ENCODE measurements around the gene LRR1.

The LRR1 gene

DNA sequence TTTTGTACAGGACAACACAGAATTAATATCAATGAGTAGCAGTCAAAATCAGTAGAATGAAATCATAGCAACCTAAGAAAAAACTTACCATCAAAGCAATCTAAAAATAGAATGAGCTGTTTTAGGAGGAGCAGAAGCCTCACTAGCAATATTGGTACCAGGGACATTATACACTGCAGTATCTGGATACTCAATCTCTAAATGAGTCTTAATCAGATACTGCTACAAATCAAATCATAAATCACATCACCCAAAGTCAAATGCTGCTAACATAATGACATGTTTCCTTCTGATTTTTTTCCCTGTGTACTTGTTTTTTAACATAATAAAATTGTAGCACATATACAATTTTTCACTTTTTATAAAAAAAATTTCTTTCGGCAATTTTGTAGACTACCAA lies 20.6 kb upstream of the LRR1 start:
- H3K79me2 ChIP-seq (ENCODE audit: low read length): peaks cover 46% of the 10 kb centered on the region
- no peaks in the 10 kb centered on the region for H3K4me1 ChIP-seq (ENCODE audit: low read length)
- H3K36me3 ChIP-seq (replicated peaks; ENCODE audit: low read depth, low read length): peaks cover 60% of the 10 kb centered on the region
- H3K9me3 ChIP-seq (ENCODE audit: insufficient read depth, low read length): no peaks in the 10 kb centered on the region
- no peak for TF ChIP-seq CTCF (IDR thresholded peaks at IDR 0.05; ENCODE audit: low read depth, low read length)
- no peak for TF ChIP-seq EZH2phosphoT487 (IDR thresholded peaks at IDR 0.05; ENCODE audit: low read depth)
- H4K20me1 ChIP-seq (ENCODE audit: insufficient read depth, low read length): peaks cover 36% of the 10 kb centered on the region
- H3K9ac ChIP-seq (ENCODE audit: low read length): no peak overlapping the region
- H2AFZ ChIP-seq (ENCODE audit: low read depth, low read length): no peak overlapping the region
- no peak overlapping the region for H3K27ac ChIP-seq (ENCODE audit: low read length)
- no peaks in the 10 kb centered on the region for H3K27me3 ChIP-seq (ENCODE audit: low read depth, low read length)
- H3K4me2 ChIP-seq (ENCODE audit: low read length): no peak overlapping the region
- no peak overlapping the region for H3K4me3 ChIP-seq (ENCODE audit: low read length)

GRCh38 chr14:49579841-49580240 lies 18.9 kb upstream of the LRR1 start:
- Histone ChIP-seq H3K4me1 (ENCODE audit: low read length) (peaks cover 13% of the 10 kb centered on the region), H2AFZ (ENCODE audit: low read depth, low read length) (no peak overlapping the region), H3K4me3 (ENCODE audit: low read length) (no peak overlapping the region), H3K79me2 (ENCODE audit: low read length) (peaks cover 63% of the 10 kb centered on the region), H3K9me3 (ENCODE audit: insufficient read depth, low read length) (no peaks in the 10 kb centered on the region), H3K36me3 (replicated peaks; ENCODE audit: low read depth, low read length) (peaks cover 62% of the 10 kb centered on the region), H3K4me2 (ENCODE audit: low read length) (no peak overlapping the region), H4K20me1 (ENCODE audit: insufficient read depth, low read length) (peaks cover 53% of the 10 kb centered on the region), H3K27ac (ENCODE audit: low read length) (no peak overlapping the region), H3K27me3 (ENCODE audit: low read depth, low read length) (no peaks in the 10 kb centered on the region), H3K9ac (ENCODE audit: low read length) (no peak overlapping the region)
- TF ChIP-seq EZH2phosphoT487 (IDR thresholded peaks at IDR 0.05; ENCODE audit: low read depth): no peak
- TF ChIP-seq CTCF (IDR thresholded peaks at IDR 0.05; ENCODE audit: low read depth, low read length): no peak

DNA sequence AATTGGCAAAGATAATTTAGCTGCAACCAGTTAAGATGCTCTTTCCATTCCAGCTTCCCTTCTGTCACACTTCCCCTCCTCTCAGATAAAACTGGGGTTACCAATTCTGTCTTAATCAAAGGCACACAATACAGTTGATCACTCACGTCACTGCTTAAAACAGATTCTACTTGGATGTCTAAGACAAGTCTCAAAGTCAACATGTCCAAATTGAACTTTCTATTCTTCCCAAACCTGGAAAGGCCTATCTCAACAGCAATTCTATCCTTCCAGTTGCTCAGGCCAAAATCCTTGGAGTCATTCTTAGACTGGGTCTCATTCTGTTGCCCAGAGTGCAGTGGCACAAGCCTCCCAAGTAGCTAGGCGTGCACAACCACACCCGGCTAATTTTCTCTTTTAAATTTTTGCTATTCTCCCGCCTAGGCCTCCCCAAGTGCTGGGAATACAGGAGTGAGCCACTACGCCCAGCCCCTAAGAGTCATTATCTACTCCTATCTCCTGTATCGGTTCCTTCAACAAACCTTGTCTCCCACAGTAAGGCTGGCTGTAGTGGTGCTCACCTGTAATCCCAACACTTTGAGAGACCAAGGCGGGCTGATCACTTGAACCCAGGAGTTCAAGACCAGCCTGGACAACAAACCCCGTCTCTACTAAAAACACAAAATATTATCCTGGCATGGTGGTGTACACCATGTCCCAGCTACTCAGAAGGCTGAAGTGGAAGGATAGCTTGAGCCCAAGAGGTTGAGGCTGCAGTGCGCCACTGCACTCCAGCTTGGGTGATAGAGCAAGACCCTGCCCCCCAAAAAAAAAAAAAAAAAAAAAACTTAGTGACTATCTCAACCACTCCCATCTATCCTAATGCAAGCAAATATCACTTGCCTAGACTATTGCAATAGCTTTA lies 17.3 kb upstream of the LRR1 start:
- H3K4me3 ChIP-seq (ENCODE audit: low read length): no peak overlapping the region
- no peak for TF ChIP-seq CTCF (IDR thresholded peaks at IDR 0.05; ENCODE audit: low read depth, low read length)
- TF ChIP-seq EZH2phosphoT487 (IDR thresholded peaks at IDR 0.05; ENCODE audit: low read depth): no peak
- peaks cover 63% of the 10 kb centered on the region for H3K36me3 ChIP-seq (replicated peaks; ENCODE audit: low read depth, low read length)
- no peaks in the 10 kb centered on the region for H3K9me3 ChIP-seq (ENCODE audit: insufficient read depth, low read length)
- H4K20me1 ChIP-seq (ENCODE audit: insufficient read depth, low read length): peaks cover 63% of the 10 kb centered on the region
- no peak overlapping the region for H3K9ac ChIP-seq (ENCODE audit: low read length)
- no peak overlapping the region for H3K27ac ChIP-seq (ENCODE audit: low read length)
- H3K27me3 ChIP-seq (ENCODE audit: low read depth, low read length): no peaks in the 10 kb centered on the region
- peaks cover 13% of the 10 kb centered on the region for H3K4me1 ChIP-seq (ENCODE audit: low read length)
- H3K79me2 ChIP-seq (ENCODE audit: low read length): peaks cover 77% of the 10 kb centered on the region
- H3K4me2 ChIP-seq (ENCODE audit: low read length): no peak overlapping the region
- H2AFZ ChIP-seq (ENCODE audit: low read depth, low read length): no peak overlapping the region

DNA sequence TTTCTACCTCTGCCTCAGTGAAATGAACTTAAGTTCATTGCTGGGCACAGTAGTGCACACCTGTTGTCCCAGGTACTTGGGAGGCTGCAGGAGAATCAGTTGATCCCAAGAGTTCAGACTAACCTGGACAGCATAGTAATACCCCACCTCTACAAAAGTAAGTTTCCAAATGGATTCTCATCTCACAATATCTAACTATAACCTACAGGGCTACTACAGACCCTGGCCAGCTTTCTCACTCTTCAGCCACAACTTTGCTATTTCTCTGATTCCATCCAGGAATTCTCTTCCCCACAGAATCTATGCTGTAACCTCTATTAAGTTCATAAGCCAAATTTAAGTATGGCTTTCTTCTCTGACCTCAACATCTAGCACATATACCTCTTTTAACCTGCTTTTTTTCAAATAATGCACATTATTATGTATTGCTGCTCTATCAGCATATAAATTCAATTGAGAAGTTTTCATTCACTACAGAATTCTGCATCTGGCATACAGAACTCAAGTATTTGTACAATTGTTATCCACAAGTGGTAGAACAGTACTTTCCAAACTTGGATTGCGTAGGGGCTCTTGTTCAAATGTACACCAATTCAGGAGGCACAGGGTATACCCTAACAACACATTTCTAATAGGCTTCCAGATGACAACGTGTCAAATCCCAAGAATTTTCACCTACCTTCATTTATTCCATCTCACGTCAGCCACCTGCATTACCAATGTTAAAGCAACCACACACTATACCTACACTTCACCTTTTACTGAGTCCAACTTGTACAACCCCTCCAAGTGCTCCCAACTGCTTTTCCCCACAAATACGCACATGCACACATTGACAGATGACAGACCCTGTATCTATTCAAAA lies 16.4 kb upstream of the LRR1 start:
- Histone ChIP-seq H2AFZ (ENCODE audit: low read depth, low read length) (no peak overlapping the region), H3K27me3 (ENCODE audit: low read depth, low read length) (no peaks in the 10 kb centered on the region), H3K9me3 (ENCODE audit: insufficient read depth, low read length) (no peaks in the 10 kb centered on the region), H3K4me3 (ENCODE audit: low read length) (no peak overlapping the region), H3K9ac (ENCODE audit: low read length) (no peak overlapping the region), H3K4me1 (ENCODE audit: low read length) (peaks cover 13% of the 10 kb centered on the region), H4K20me1 (ENCODE audit: insufficient read depth, low read length) (peaks cover 63% of the 10 kb centered on the region), H3K36me3 (replicated peaks; ENCODE audit: low read depth, low read length) (peaks cover 58% of the 10 kb centered on the region), H3K79me2 (ENCODE audit: low read length) (peaks cover 77% of the 10 kb centered on the region), H3K27ac (ENCODE audit: low read length) (no peak overlapping the region), H3K4me2 (ENCODE audit: low read length) (no peak overlapping the region)
- no peak for TF ChIP-seq CTCF (IDR thresholded peaks at IDR 0.05; ENCODE audit: low read depth, low read length)
- TF ChIP-seq EZH2phosphoT487 (IDR thresholded peaks at IDR 0.05; ENCODE audit: low read depth): no peak
